CD4-positive, alpha-beta T cell (primary cell): ENCODE measurements around the gene HEPHL1. TPM values are rescaled to one million over a fixed set of nuclear protein-coding genes. Genes with fewer than 3 reads are reported as not detected.

ENCODE experiments used
- ATAC-seq: fragments of 200-7000 bp; cut with Tn5 transposase; one replicate; pipeline ENCODE4 v1.10.0; 2022; ENCODE audit warnings: mild to moderate bottlenecking; ENCODE audit not compliant: poor library complexity
- CTCF ChIA-PET: fragments of 350-600 bp; sonication (Branson Sonifier 250); formaldehyde crosslinking; loops from one replicate; lab custom pipeline; 2021; ENCODE audit warnings: antibody characterized with exemption, inconsistent platforms; lab: Charles Lee
- POLR2A ChIA-PET: fragments of 350-600 bp; sonication (Branson Sonifier 250); formaldehyde crosslinking; loops from one replicate; lab custom pipeline; 2021; ENCODE audit warnings: antibody characterized with exemption, inconsistent platforms; lab: Charles Lee
- DNase-seq, 14 experiments: peaks; one replicate each; pipeline ENCODE4 v3.0.0-alpha.2; 2013 to 2020; ENCODE audit warnings: mixed read lengths in 2 of 14
- H3K27ac ChIP-seq, 2 donors: one replicate each; pipeline versions ENCODE4 v1.5.1 to v1.7.0; 2013; ENCODE audit warnings: low read length in 2 of 2, low read depth in 1 of 2, mild to moderate bottlenecking in 1 of 2
- H3K27me3 ChIP-seq, 2 experiments: 1 replicate in 1 of 2; 2 replicates in 1 of 2; pipeline versions ENCODE4 v1.6.1 to v1.7.0; 2013; ENCODE audit warnings: low read length in 2 of 2, control low read depth in 1 of 2, mild to moderate bottlenecking in 1 of 2, moderate library complexity in 1 of 2; ENCODE audit not compliant: insufficient read depth in 2 of 2, control insufficient read depth in 1 of 2
- H3K36me3 ChIP-seq: one replicate; pipeline ENCODE4 v1.6.1; 2013; ENCODE audit warnings: low read length, control low read depth; ENCODE audit not compliant: insufficient read depth
- H3K4me1 ChIP-seq: one replicate; pipeline ENCODE4 v1.6.1; 2013; ENCODE audit warnings: low read length, control low read depth; ENCODE audit not compliant: insufficient read depth
- H3K4me3 ChIP-seq: one replicate; pipeline ENCODE4 v1.5.1; 2013; ENCODE audit warnings: mild to moderate bottlenecking, low read length, moderate library complexity
- H3K9me3 ChIP-seq, 2 experiments: 1 replicate in 1 of 2; 2 replicates in 1 of 2; pipeline versions ENCODE4 v1.6.1 to v1.7.0; 2013; ENCODE audit warnings: low read length in 2 of 2, mild to moderate bottlenecking in 2 of 2, control low read depth in 1 of 2, moderate library complexity in 1 of 2; ENCODE audit not compliant: control insufficient read depth in 1 of 2, insufficient read depth in 1 of 2
- H3K27ac Mint-ChIP-seq: one replicate; pipeline ENCODE4 v1.8.0; 2020; ENCODE audit warnings: mixed read lengths
- H3K27me3 Mint-ChIP-seq: one replicate; pipeline ENCODE4 v1.8.0; 2021; ENCODE audit warnings: mixed read lengths
- H3K36me3 Mint-ChIP-seq: one replicate; pipeline ENCODE4 v1.8.0; 2021; ENCODE audit warnings: low read depth, mixed read lengths
- H3K4me1 Mint-ChIP-seq: one replicate; pipeline ENCODE4 v1.8.0; 2021; ENCODE audit warnings: low read depth, mixed read lengths
- H3K4me3 Mint-ChIP-seq: one replicate; pipeline ENCODE4 v1.8.0; 2020; ENCODE audit warnings: mild to moderate bottlenecking, mixed read lengths
- H3K9me3 Mint-ChIP-seq: one replicate; pipeline ENCODE4 v1.8.0; 2020; ENCODE audit warnings: mixed read lengths
- intact Hi-C, 2 experiments: fragments of 100-400 bp; cut with DNase I in 1 of 2; cut with micrococcal nuclease in 1 of 2; formaldehyde crosslinking; loops; one replicate each; pipeline versions ENCODE4 v1.15.1 to v1.9.0; 2023 to 2025; cut with DNase I, micrococcal nuclease
- total RNA-seq, 174 experiments: library from RNA in 2 of 174; stranded (reverse) in 2 of 174; gene quantifications; one replicate each; pipeline ENCODE4 v1.2.3 and lab custom pipeline; 2021 to 2026
- TF ChIP-seq, protein P1 (sequence below): fragments of 200-600 bp; IDR thresholded peaks from one replicate; pipeline ENCODE4 v1.8.0; 2022; ENCODE audit warnings: antibody characterized with exemption, mild to moderate bottlenecking

HEPHL1 gene
- total RNA-seq, 2 experiments from 2014 or later, result not detected

DNA sequence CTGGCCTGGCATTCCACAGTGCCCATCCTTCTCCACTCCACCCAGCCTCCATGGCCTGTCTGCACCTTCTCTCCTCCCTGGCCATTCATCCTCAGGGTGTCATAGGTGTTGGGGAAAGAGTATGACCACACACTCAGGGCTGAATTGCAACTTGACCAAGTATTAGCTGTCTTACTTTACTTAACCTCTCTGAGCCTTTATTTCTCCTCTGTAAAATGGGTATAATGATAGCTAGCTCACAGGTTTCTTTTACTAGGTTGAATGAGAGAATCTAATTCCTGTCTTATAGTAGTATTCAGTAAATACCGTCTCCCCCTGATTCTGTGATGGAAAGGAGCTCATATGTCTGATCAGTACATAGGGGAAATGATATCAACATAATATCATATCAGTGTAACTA is 123.5 kb downstream of the HEPHL1 start:
- H3K27ac ChIP-seq, result no peak overlapping the region
- H3K27ac Mint-ChIP-seq, result no peak overlapping the region
- H3K4me3 Mint-ChIP-seq, result no peak overlapping the region

DNA sequence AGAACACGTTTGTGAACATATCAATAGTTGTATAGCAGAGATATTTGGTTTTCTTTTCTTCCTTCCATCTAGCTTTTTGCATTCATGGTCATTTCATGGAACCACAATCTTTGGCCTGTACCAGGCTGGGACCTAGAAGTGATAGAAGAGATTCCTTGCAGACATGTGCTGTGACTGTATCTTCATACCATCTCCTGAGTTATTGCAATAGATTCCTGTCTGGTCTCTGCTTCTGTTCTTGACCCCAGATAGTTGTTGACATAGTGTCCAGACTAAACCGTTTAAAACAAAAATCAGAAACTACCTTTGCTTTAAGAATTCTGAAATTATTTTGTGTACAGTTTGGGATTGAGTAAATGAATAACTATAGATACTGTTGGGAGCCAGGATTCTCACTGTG is 124.3 kb downstream of the HEPHL1 start:
- H3K27ac Mint-ChIP-seq, result no peak overlapping the region
- CTCF ChIA-PET, result no interaction called here
- TF ChIP-seq, protein P1, sequence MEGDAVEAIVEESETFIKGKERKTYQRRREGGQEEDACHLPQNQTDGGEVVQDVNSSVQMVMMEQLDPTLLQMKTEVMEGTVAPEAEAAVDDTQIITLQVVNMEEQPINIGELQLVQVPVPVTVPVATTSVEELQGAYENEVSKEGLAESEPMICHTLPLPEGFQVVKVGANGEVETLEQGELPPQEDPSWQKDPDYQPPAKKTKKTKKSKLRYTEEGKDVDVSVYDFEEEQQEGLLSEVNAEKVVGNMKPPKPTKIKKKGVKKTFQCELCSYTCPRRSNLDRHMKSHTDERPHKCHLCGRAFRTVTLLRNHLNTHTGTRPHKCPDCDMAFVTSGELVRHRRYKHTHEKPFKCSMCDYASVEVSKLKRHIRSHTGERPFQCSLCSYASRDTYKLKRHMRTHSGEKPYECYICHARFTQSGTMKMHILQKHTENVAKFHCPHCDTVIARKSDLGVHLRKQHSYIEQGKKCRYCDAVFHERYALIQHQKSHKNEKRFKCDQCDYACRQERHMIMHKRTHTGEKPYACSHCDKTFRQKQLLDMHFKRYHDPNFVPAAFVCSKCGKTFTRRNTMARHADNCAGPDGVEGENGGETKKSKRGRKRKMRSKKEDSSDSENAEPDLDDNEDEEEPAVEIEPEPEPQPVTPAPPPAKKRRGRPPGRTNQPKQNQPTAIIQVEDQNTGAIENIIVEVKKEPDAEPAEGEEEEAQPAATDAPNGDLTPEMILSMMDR, result no peak
- no peaks in the 10 kb centered on the region for H3K36me3 Mint-ChIP-seq
- no peak overlapping the region for H3K4me3 Mint-ChIP-seq
- no peak for DNase-seq
- Histone ChIP-seq H3K36me3 (no peaks in the 10 kb centered on the region), H3K27ac (no peak overlapping the region), H3K9me3 (no peaks in the 10 kb centered on the region), H3K27me3 (no peaks in the 10 kb centered on the region), H3K4me3 (no peak overlapping the region), H3K4me1 (peaks cover 14% of the 10 kb centered on the region)
- no peaks in the 10 kb centered on the region for H3K9me3 Mint-ChIP-seq
- no peaks in the 10 kb centered on the region for H3K27me3 Mint-ChIP-seq
- H3K4me1 Mint-ChIP-seq, result peaks cover 81% of the 10 kb centered on the region
- POLR2A ChIA-PET, result no interaction called here
- intact Hi-C loops, result no loop called here
- no peak for ATAC-seq

More for the DNA sequence above, 123.5 kb downstream of the HEPHL1 start:
- Mint-ChIP-seq H3K4me1 (peaks cover 81% of the 10 kb centered on the region), H3K36me3 (no peaks in the 10 kb centered on the region), H3K27me3 (no peaks in the 10 kb centered on the region), H3K9me3 (no peaks in the 10 kb centered on the region)
- TF ChIP-seq, protein P1, result no peak
- ChIA-PET CTCF (no interaction called here), POLR2A (interaction anchor here (1.7 kb wide), 1 partner anchor 15 kb away, joined by 5 read pairs; the partner anchor contains the start of gene PANX1)
- no peaks in the 10 kb centered on the region for H3K36me3 ChIP-seq
- H3K27me3 ChIP-seq, result no peaks in the 10 kb centered on the region
- DNase-seq (no peak), ATAC-seq (no peak)
- no peak overlapping the region for H3K4me3 ChIP-seq
- H3K9me3 ChIP-seq, result no peaks in the 10 kb centered on the region
- peaks cover 11% of the 10 kb centered on the region for H3K4me1 ChIP-seq
- intact Hi-C loops, result no loop called here

DNA sequence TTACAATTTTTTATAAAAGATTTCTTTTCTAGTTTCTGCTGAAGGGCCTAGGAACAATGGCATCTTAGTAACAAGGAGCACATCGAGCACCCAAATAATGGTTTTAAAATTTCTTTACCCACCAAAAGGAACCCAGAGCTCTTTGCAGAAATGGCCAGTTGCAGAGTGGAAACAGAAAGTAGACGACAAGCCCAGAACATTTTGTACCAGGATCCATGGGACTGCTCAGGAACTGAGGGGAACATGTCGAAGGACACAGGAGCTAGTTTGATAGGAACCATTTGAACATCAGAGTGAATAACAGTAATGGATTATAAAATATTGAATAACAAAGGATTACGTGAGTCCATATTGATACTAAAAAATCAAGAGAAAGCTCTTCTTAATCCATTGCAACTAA is 124.8 kb downstream of the HEPHL1 start:
- Mint-ChIP-seq H3K27me3 (no peaks in the 10 kb centered on the region), H3K4me3 (no peak overlapping the region), H3K9me3 (no peaks in the 10 kb centered on the region), H3K4me1 (peaks cover 84% of the 10 kb centered on the region), H3K27ac (no peak overlapping the region), H3K36me3 (no peaks in the 10 kb centered on the region)
- POLR2A ChIA-PET, result no interaction called here
- Histone ChIP-seq H3K27me3 (no peaks in the 10 kb centered on the region), H3K27ac (no peak overlapping the region), H3K36me3 (no peaks in the 10 kb centered on the region), H3K4me3 (no peak overlapping the region), H3K4me1 (peaks cover 14% of the 10 kb centered on the region), H3K9me3 (no peaks in the 10 kb centered on the region)
- CTCF ChIA-PET, result no interaction called here
- no peak for DNase-seq
- ATAC-seq, result no peak
- intact Hi-C loops, result no loop called here
- TF ChIP-seq, protein P1, result no peak
